ENCODE data around the gene PRAME.

PRAME gene

DNA sequence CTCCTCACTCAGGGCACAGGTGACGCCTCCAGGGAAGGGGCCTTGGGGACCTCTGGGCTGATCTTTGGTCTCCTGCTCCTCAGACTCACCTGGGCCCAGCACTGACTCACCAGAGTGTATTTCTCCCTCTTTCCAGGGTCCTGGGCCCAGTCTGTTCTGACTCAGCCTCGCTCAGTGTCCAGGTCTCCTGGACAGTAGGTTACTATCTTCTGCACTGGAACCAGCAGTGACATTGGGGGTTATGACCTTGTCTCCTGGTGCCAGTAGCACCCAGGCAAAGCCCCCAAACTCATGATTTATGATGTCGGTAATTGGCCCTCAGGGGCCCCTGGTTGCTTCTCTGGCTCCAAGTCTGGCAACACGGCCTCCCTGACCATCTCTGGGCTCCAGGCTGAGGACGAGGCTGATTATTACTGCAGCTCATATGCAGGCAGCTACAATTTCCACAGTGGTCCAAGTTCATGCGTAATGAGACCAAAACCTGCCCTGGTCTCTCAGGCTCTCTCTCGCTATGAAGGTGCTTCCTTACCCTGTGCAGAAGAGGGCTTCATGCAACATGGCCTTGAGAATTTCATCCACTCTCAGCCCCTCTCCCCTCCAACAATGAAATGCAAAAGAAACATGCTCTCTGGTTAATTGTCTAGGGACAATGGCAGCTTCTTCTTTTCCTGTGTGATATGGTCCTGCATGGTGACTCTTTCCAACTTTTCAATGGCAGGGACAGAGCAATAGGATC is 21.0 kb upstream of the PRAME start:
- DNase-seq (ENCODE audit: low read depth): no peak

DNA sequence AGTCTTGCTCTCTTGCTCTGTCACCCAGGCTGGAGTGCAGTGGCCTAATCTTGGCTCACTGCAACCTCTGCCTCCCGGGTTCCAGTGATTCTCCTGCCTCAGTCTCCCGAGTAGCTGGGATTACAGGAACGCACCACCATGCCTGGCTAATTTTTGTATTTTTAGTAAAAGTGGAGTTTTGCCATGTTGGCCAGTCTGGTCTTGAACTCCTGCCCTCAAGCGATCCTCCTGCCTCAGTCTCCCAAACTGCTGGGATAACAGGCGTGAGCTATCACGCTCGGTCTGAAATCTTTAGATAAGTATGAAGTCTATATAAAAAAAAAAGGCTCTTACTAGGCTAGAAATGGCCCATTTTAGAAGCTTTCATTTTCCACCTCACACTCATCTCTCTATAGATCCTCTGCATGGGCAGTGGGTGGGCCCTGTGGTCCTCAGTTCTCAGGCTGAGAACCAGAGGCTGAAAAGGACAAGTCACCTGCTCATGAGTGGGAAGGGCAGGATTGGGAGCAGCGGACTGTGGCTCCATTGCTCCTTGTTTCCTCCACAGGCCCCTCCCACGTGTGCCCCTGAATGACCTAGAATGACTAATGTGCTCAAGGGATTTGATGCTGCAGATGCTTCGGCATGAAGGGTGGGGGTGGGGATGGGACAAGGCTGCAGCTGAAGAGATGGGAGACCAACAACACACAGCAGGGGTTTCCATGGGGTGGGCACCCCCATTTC is 19.8 kb upstream of the PRAME start:
- DNase-seq (ENCODE audit: low read depth): no peak

DNA sequence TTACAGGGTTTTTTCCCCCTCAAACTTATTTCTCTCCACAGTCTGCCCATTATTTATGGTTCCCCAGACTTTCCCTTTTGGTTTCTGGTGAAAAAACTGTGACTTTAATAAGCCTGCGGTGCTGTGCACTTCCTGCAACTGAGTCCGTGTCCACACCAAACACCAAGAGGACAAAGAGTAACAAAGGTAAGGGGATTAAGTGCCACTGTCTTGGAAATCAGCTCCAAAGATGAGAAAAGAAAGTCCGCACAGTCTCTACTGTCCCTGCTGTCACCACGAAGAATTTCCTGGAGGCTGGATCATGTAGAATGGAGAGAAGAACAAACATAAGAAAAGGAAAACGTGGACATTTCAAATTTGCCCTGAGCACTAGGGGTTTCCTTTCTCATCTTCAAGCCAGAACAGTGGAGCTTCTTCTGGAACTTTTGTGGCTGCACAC is 17.9 kb upstream of the PRAME start:
- DNase-seq (ENCODE audit: low read depth): no peak

DNA sequence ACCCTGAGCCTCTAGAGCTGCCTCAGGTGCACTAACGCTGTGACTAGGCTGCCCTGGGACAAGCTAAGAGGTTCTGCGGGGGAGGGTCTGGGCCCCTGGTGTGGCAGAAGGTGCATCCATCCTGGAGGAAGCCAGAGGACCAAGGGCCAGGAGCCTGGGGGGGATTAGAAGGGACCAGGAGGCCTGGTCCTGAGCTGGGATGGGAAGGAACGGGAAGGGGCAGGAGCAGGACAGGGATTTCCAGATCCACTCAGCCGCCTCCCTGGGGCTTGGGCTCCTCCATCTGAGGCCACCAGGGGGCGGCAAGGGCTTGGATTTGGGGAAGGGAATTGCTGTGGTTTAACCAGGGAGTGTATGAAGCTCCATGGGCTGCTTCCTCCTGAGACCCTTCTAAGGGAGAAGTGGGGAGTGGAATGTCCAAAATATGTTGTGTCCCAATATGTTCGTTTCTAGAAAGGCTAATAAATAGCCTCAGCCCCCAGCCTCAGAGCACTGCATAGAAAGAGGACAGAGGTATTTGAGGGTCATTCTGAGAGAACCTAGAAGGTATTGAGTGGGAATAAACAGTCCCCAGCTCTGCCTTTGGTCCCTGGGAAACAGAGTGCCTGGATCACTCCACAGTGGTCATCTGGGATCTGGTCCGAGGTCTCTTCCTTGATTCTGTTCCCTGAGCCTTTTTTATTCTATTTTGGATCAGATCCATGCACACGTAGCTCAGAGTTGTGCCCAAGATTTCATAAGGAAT is 17.4 kb upstream of the PRAME start:
- DNase-seq (ENCODE audit: low read depth): peak; percentile 11

DNA sequence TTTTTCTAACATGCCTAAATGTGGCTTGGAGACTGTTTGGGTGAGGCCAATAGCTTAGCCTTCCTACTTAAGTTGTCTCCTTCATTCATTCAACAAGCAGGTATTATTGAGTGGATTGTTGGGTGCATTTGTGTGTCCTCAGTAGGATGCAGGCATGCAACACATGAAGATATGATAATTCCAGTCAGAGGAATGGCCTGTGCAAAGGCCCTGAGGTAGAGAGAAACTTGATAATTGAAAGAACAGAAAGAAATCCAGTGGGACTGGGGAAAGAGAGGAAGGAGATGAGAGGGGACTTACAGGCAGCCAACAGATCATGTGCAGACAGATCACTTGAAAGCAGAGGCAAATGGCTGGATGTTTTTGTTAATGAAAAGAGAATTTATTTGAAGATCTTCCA is 15.3 kb upstream of the PRAME start:
- DNase-seq (ENCODE audit: low read depth): no peak

DNA sequence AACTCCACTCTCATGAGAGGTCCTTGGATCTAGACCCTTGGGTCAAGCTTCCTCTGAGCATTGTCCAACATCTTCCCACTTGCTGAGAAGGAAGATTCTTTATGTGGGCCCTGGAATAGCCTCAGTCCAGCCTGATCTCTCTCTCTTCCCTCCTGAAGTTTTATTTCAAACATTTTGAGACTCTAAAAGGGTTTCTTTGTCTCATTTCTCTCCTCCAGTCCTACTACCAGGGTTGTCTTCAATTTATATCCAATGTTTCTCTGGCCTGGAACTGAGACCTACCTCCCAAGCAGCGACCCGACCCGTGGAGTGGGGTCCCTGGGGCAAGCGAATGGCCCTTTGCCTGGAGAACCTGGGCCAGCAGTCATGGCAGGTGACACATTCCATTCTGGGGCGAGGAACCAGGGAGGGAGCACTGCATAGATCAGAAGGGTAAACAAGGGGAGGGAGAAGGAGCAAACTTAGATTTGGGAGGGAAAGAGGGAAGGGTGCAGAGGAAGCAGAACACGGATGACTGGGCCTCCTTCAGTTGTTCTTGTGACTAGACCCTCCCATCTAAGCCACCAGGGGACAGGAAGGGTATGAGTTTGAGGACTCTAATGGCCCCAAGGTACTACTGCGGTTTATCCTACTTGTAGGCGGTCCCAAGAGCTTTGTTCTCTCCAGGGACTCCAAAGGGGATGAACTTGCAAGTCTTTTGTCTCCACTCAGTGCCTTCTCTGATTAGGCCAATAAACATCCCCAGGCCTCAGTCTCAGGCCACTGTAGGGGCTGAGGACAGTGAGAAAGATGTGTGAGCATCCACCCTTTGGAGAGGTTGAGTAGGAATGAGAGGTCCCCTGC is 14.2 kb upstream of the PRAME start:
- no peak for DNase-seq (ENCODE audit: low read depth)

DNA sequence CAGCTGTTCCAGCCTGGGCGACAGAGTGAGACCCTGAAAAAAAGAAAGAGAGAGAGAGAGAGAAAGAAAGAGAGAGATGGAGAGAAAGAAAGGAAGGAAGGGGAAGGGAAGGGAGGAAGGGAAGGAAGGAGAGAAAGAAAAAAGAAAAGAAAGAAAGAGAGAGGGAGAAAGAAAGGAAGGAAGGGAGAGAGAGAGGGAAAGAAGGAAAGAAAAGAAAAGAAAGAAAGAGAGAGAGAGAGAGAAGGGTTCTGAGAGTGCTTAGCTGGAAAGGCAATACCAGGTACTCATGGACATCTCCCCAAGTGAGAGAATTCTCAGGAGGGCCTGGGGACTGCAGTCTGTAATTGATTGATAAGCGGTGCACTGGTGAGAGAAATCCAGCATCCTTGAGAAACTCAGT is 12.8 kb upstream of the PRAME start:
- no peak for DNase-seq (ENCODE audit: low read depth)

DNA sequence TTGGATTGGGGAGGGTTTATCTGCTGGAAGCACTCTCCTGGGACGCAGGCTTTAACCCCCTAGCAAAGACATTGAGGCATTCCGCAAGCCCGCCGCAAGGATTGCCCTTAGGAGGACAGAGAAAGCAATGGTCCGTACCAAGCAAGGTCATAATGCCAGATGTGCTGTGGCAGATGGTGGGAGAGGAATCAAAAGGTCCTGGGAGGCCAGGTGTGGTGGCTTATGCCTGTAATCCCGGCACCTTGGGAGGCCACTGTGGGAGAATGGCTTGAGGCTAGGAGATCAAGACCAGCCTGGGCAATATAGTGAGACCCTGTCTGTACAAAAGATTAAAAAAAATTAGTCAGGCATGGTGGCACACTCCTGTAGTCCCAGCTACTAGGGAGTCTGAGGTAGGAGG is 12.4 kb upstream of the PRAME start:
- no peak for DNase-seq (ENCODE audit: low read depth)

DNA sequence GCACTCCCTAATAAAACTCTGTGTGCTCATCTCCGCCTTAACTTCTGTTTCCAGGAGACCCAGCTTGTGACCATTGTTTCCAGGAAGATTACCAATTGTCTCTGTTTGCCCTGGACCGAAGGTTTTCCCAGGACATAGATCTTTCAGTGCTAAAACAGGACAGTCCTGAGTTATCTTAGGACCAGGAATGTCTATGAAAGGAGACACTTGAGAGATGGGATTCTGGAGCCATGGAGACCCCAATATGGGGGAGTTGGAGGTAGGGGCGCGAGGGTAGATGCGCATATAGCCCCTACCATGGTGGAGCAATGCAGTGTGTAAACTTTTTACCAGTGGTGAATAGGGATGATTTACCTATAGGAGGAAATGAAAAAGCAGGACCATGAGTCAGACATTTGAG is 10.2 kb upstream of the PRAME start:
- DNase-seq (ENCODE audit: low read depth): no peak

DNA sequence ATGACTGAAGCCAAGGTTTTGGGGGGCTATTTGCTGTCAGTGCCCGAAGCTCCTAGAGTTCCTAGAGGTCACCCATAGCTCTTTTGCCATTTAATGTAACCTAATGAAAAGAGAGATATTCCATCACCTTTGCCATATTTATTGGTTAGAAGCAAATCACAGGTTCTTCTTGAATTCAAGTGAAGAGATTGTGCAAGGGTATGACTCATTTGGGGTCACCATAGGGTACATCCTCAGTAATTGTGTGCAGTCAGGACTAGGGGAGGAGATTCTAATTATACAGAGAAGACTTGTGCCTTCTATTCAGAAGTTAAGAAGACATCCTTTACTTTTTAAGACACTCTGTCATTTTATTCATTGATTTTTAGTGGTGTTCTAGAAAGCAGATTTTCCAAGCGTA is 6.9 kb upstream of the PRAME start:
- no peak for DNase-seq (ENCODE audit: low read depth)

DNA sequence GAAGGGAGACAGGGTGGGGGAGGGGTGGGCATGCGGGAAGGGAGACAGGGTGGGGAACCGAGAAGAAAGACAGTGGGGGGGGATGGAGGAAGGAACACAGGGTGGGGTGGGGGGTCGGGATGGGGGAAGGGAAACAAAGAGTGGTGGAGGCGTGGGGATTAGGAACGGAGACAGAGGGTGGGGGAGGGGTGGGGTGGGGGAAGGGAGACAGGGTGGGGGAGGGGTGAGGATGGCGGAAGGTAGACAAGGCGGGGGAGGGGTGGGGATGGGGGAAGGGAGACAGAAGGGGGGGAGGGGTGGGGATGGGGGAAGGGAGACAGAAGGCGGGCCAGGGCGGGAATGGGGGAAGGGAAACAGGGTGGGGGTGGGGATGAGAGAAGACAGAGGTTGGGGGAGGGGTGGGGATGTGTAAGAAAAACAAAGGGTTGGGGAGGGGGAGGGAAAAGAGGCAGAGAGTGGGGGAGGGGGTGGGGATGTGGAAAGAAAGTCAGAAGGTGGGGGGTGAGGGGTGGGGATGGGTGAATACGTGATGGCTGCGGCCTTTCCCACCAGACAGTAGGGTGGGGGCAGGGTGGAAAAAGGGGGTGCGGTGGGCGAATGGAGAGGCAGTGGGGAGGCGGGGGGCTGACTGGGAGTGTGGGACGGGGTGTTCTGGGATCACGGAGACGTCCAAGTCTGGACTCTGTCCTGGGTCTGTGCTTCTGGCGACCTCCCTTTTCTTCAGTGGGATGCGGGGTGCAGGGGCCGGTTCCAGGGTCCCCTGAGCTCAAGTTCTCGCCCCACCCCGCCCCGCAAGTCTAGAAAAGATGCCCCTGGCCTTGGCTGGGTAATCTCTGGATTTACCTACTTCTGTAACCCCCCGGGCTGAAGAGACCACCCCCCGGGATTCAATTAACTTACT is 744 bp downstream of the PRAME start:
- DNase-seq (ENCODE audit: low read depth): no peak

DNA sequence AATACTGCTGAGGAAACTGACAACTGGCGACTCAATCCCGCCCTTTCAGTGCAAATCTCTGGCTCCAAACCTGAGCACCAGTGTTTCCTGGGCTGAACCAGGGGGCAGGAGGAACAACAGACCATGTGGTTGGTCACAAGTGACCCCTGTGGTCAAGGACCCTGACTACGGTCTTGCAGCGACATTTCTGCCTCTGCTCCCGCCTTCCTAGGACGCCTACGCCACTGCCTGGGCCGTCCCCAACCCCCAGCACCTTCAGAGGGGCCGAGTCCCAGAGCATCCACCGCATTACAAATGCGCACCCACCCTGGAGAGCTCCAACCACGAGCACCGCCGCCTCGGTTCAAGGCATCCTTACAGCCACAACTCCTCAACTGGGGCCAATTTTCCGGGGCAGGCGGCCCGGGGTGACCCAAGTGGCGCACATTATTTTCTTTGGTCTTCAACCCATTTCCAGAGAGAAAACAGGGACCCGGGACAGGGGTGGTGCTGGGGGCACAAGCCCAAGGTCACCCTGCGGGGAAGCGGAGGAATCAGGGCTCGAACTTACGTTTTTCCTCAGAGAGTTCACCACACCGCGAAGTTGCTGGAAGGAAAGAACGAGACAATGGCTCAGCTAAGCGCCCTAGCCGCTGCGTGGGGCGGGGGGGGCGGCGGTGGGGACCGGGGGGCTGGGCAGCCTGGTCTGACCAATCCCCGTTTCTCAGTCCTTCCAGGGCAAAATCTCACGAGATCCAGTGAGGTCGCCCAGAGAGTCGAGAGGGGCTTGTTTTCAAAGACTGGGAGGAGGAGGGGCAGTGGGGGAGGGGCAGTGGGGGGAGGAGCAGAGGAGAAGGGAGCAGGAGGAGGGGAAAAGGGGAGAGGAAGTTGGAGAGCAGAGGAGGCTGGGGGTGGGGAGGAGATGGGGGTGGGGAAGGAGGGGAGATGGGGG is 1.8 kb downstream of the PRAME start:
- no peak for DNase-seq (ENCODE audit: low read depth)

DNA sequence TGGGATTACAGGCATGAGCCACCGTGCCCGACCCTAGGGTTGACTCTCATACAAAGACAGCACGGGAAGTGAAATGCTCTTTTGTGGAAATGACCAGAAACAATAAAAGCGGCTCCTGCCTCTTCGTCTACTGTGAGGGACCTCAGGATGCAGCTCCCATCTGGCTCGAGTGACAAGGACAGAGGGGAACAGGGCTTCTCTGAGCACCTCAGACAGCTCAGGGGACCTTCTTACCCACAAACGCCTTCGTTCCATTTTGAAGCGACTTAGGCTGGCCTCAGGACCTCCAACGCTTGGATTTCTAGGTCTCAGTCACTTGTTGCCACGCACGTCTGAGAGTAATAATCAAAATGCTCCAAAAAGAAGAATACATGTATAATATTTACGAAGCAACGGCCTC is 2.5 kb downstream of the PRAME start:
- no peak for DNase-seq (ENCODE audit: low read depth)

DNA sequence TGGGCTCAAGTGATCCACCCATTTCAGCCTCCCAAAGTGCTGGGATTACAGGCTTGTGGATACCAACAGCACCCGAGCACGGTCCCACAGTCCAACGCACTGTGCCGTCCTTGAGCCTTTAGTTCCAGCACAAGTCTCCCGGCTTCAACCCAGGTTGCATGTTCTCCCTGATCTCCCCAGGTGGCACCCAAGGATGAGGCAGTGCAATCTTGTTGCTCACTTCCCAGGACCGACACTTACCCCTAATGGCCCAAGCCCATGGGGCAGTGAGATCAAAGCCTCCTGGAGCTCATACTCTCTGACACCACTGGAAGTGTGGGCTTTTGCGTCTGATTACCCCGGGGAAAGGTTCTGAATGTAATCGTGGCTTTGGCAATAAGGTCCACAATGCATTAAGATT is 3.5 kb downstream of the PRAME start:
- no peak for DNase-seq (ENCODE audit: low read depth)

DNA sequence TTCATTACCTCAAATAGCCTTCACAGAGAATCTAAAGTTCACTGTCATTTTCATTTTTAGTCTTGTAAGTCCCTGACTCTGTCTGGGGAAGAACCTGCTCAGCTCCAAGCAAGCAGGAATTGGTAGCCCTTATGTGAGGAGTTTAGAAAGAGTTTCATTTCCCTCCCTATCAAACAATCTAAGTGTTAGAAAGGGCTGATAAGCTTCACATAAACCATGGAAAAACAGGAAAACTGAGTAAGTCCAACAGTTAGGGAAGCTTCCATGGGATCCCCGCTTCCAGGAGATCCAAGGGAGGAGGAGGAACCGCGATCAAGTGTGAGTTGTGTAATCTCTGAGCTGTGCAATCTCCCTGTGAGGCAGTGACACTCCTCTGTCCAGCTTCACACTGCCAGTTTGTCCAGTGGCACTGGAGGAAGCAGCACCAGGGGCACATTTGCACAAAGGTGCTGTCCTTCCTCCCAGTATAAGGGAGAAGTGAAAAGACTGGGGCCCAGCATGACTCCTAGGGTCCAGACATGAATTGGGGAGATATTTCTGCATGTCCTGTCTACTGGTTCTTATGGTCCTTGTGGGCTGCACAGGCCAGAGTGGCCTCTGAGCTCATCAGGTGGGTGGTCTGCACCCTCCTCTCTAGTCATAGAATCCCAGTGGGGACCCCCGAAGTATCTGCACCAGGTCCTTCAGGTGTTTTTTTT is 4.3 kb downstream of the PRAME start:
- DNase-seq (ENCODE audit: low read depth): no peak

DNA sequence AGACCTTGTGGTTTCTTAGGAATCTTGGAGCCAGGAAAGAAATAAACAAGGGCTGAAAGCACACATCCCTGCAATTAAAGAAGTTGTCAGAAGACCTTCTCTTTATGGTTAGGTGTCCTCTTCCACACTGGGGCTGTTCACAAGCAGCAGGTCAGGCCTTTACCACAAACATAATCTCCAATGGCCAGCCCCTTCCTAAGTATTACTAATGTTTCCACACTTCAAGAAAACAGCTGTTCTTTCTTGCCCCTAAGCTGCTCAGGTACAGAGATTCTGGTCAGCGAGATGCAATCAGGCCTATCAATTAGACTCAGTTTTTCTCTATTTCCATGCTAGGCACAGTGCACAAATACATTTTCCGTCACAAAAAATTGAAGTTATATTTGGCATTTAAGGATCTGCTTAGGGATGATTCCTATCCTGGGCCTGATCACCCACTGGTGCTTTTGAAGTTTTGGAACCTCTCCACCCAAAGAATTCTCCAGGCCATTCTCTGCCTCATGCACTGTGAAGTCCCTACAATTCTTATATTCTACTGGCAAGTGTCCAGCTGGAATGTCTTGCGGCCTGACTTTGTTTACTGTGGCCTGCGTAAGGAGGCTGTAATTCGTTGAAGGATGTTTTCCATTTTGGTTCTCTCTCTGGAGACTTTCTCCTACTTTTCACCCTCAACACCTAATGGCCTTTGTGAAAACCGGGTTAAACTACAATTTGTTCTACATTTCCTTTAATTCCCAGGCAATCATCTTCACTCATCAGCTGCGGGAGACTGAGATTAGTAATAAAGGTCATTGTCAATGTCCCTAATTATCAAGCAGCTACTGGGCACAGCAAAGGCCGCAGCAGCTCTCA is 5.1 kb downstream of the PRAME start:
- DNase-seq (ENCODE audit: low read depth): no peak

DNA sequence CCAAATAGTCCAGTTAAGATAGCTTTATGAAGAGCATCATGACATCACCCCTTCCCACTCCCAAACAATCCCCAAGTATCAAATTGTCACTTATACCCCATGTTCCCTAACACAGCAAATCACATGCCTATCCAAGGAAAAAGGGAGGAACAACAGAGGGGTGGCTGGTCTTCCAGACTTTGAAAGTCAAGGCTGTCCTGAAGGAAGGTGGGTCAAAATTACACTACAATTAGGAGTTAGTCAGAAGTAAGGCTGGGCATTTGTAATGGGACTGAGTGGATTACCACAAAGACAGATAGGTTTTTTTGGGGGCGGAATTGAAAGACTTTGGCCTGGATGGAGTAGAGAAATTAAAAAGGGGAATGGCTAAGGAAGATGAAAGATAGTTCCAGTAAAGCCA is 5.9 kb downstream of the PRAME start:
- DNase-seq (ENCODE audit: low read depth): no peak

DNA sequence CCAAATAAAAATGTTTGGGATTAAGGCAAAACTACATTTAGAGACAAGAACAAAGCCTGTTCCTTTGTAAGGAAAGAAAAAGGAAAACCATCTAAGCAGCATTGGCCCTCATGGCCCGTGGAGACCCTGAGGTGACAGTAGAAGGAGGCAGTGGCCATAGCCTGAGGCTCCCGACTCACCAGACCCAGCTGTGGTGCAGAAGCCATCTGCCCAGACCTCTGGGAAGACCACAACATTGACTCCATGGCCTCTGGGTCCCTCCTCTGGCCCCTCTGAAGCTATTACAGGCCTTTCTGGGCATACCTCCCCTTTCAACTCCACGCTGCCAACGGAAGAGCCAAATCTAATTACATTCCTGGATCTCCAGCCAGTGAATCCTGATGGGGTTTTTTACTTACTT is 6.4 kb downstream of the PRAME start:
- DNase-seq (ENCODE audit: low read depth): no peak
